ENCODE results near the gene S100A1.

S100A1 gene

GRCh38 chr1:153659656-153660055 lies 31.4 kb downstream of the S100A1 start:
- Histone ChIP-seq H3K36me3 (replicated peaks in 1 of 2; ENCODE audit: control insufficient read depth in 2 of 2, insufficient read depth in 2 of 2, low read length in 2 of 2) (peaks cover 25 to 49% of the 10 kb centered on the region in 2 donors), H2AFZ (ENCODE audit: low read length) (no peak overlapping the region), H3K23ac (ENCODE audit: low read depth, low read length, poor library complexity) (no peak overlapping the region), H3K4ac (ENCODE audit: low read length) (no peak overlapping the region), H3K9me3 (replicated peaks in 1 of 2; ENCODE audit: control insufficient read depth in 2 of 2, insufficient read depth in 1 of 2, low read depth in 1 of 2, low read length in 2 of 2) (no peaks in the 10 kb centered on the region), H3K18ac (ENCODE audit: low read length) (no peak overlapping the region), H4K91ac (ENCODE audit: low read depth, low read length, poor library complexity) (no peak overlapping the region), H3K4me3 (ENCODE audit: low read length in 2 of 2) (peak overlapping the region in 1 of 2 donors; percentile 76), H3K27ac (replicated peaks; ENCODE audit: low read length) (no peak overlapping the region), H3K27me3 (ENCODE audit: control insufficient read depth in 3 of 3, insufficient read depth in 3 of 3, low read depth in 1 of 3, low read length in 3 of 3) (no peaks in the 10 kb centered on the region), H4K8ac (ENCODE audit: low read depth, low read length) (no peak overlapping the region), H2BK120ac (ENCODE audit: low read depth, low read length) (no peak overlapping the region), H3K4me2 (ENCODE audit: insufficient read depth, low read length, poor library complexity, severe bottlenecking) (no peak overlapping the region), H2BK5ac (ENCODE audit: low read length) (no peak overlapping the region), H3K14ac (ENCODE audit: low read length) (no peak overlapping the region), H2BK12ac (ENCODE audit: low read length) (no peak overlapping the region), H2BK15ac (ENCODE audit: low read length) (no peak overlapping the region), H3K79me1 (ENCODE audit: low read depth, low read length) (peaks cover 5% of the 10 kb centered on the region), H2AK5ac (ENCODE audit: low read depth, low read length) (no peak overlapping the region), H3K4me1 (ENCODE audit: control insufficient read depth in 2 of 2, insufficient read depth in 1 of 2, low read depth in 1 of 2, low read length in 2 of 2) (peaks cover 4 to 6% of the 10 kb centered on the region in 2 donors), H3K9ac (ENCODE audit: low read depth, low read length, poor library complexity) (no peak overlapping the region)
- no peak for DNase-seq (ENCODE audit: low spot score)
- no CpG with 5 or more reads among the region's 9 CpGs for WGBS, 2 donors (ENCODE audit: extremely low coverage in 2 of 2, insufficient read length in 2 of 2, insufficient replicate concordance in 1 of 2)

- no peak overlapping the region for H2AFZ ChIP-seq (ENCODE audit: low read length)
- no peak overlapping the region for H2BK15ac ChIP-seq (ENCODE audit: low read length)
- H3K27me3 ChIP-seq (ENCODE audit: control insufficient read depth in 3 of 3, insufficient read depth in 3 of 3, low read depth in 1 of 3, low read length in 3 of 3) = no peaks in the 10 kb centered on the region
- no peak overlapping the region for H3K9ac ChIP-seq (ENCODE audit: low read depth, low read length, poor library complexity)
- H2BK12ac ChIP-seq (ENCODE audit: low read length) = no peak overlapping the region
- no peak overlapping the region for H3K4me2 ChIP-seq (ENCODE audit: insufficient read depth, low read length, poor library complexity, severe bottlenecking)
- no peak for DNase-seq (ENCODE audit: low spot score)
- no peak overlapping the region for H4K8ac ChIP-seq (ENCODE audit: low read depth, low read length)
- H3K18ac ChIP-seq (ENCODE audit: low read length) = no peak overlapping the region
- H3K14ac ChIP-seq (ENCODE audit: low read length) = no peak overlapping the region
- no peak overlapping the region for H3K4me3 ChIP-seq (ENCODE audit: low read length in 2 of 2)
- H2AK5ac ChIP-seq (ENCODE audit: low read depth, low read length) = no peak overlapping the region
- peaks cover 5% of the 10 kb centered on the region for H3K79me1 ChIP-seq (ENCODE audit: low read depth, low read length)
- no peak overlapping the region for H3K4ac ChIP-seq (ENCODE audit: low read length)
- H3K36me3 ChIP-seq (replicated peaks in 1 of 2; ENCODE audit: control insufficient read depth in 2 of 2, insufficient read depth in 2 of 2, low read length in 2 of 2) = peaks cover 33 to 65% of the 10 kb centered on the region in 2 donors
- H4K91ac ChIP-seq (ENCODE audit: low read depth, low read length, poor library complexity) = no peak overlapping the region
- H3K9me3 ChIP-seq (replicated peaks in 1 of 2; ENCODE audit: control insufficient read depth in 2 of 2, insufficient read depth in 1 of 2, low read depth in 1 of 2, low read length in 2 of 2) = no peaks in the 10 kb centered on the region
- WGBS, 2 donors (ENCODE audit: extremely low coverage in 2 of 2, insufficient read length in 2 of 2, insufficient replicate concordance in 1 of 2) = no CpG with 5 or more reads among the region's 9 CpGs
- H3K4me1 ChIP-seq (ENCODE audit: control insufficient read depth in 2 of 2, insufficient read depth in 1 of 2, low read depth in 1 of 2, low read length in 2 of 2) = peaks cover 4 to 6% of the 10 kb centered on the region in 2 donors
- H2BK120ac ChIP-seq (ENCODE audit: low read depth, low read length) = no peak overlapping the region
- H2BK5ac ChIP-seq (ENCODE audit: low read length) = no peak overlapping the region
- no peak overlapping the region for H3K23ac ChIP-seq (ENCODE audit: low read depth, low read length, poor library complexity)
- H3K27ac ChIP-seq (replicated peaks; ENCODE audit: low read length) = peak overlapping the region; percentile 13
Observed at GRCh38 chr1:153661111-153661708, 33.0 kb downstream of the S100A1 start.

GRCh38 chr1:153662269-153662668 lies 34.0 kb downstream of the S100A1 start:
- Histone ChIP-seq H3K36me3 (replicated peaks in 1 of 2; ENCODE audit: control insufficient read depth in 2 of 2, insufficient read depth in 2 of 2, low read length in 2 of 2) (peaks cover 42 to 75% of the 10 kb centered on the region in 2 donors), H2BK12ac (ENCODE audit: low read length) (no peak overlapping the region), H2BK15ac (ENCODE audit: low read length) (no peak overlapping the region), H2AK5ac (ENCODE audit: low read depth, low read length) (no peak overlapping the region), H3K79me1 (ENCODE audit: low read depth, low read length) (peaks cover 7% of the 10 kb centered on the region), H3K23ac (ENCODE audit: low read depth, low read length, poor library complexity) (no peak overlapping the region), H3K9ac (ENCODE audit: low read depth, low read length, poor library complexity) (no peak overlapping the region), H3K4me1 (ENCODE audit: control insufficient read depth in 2 of 2, insufficient read depth in 1 of 2, low read depth in 1 of 2, low read length in 2 of 2) (peaks cover 4 to 6% of the 10 kb centered on the region in 2 donors), H3K27ac (replicated peaks; ENCODE audit: low read length) (no peak overlapping the region), H4K8ac (ENCODE audit: low read depth, low read length) (no peak overlapping the region), H3K14ac (ENCODE audit: low read length) (no peak overlapping the region), H2BK120ac (ENCODE audit: low read depth, low read length) (no peak overlapping the region), H3K18ac (ENCODE audit: low read length) (no peak overlapping the region), H3K4me3 (ENCODE audit: low read length in 2 of 2) (no peak overlapping the region), H2BK5ac (ENCODE audit: low read length) (no peak overlapping the region), H4K91ac (ENCODE audit: low read depth, low read length, poor library complexity) (no peak overlapping the region), H3K4ac (ENCODE audit: low read length) (no peak overlapping the region), H3K4me2 (ENCODE audit: insufficient read depth, low read length, poor library complexity, severe bottlenecking) (no peak overlapping the region), H2AFZ (ENCODE audit: low read length) (no peak overlapping the region), H3K9me3 (replicated peaks in 1 of 2; ENCODE audit: control insufficient read depth in 2 of 2, insufficient read depth in 1 of 2, low read depth in 1 of 2, low read length in 2 of 2) (no peaks in the 10 kb centered on the region), H3K27me3 (ENCODE audit: control insufficient read depth in 3 of 3, insufficient read depth in 3 of 3, low read depth in 1 of 3, low read length in 3 of 3) (no peaks in the 10 kb centered on the region)
- no CpG with 5 or more reads among the region's 2 CpGs for WGBS, 2 donors (ENCODE audit: extremely low coverage in 2 of 2, insufficient read length in 2 of 2, insufficient replicate concordance in 1 of 2)
- DNase-seq (ENCODE audit: low spot score) = no peak

- Histone ChIP-seq H3K4me2 (ENCODE audit: insufficient read depth, low read length, poor library complexity, severe bottlenecking) (no peak overlapping the region), H3K14ac (ENCODE audit: low read length) (no peak overlapping the region), H3K36me3 (replicated peaks in 1 of 2; ENCODE audit: control insufficient read depth in 2 of 2, insufficient read depth in 2 of 2, low read length in 2 of 2) (peaks cover 47 to 85% of the 10 kb centered on the region in 2 donors), H3K4me1 (ENCODE audit: control insufficient read depth in 2 of 2, insufficient read depth in 1 of 2, low read depth in 1 of 2, low read length in 2 of 2) (peaks cover 4 to 6% of the 10 kb centered on the region in 2 donors), H3K18ac (ENCODE audit: low read length) (no peak overlapping the region), H3K27ac (replicated peaks; ENCODE audit: low read length) (no peak overlapping the region), H3K9me3 (replicated peaks in 1 of 2; ENCODE audit: control insufficient read depth in 2 of 2, insufficient read depth in 1 of 2, low read depth in 1 of 2, low read length in 2 of 2) (no peaks in the 10 kb centered on the region), H4K8ac (ENCODE audit: low read depth, low read length) (no peak overlapping the region), H3K4me3 (ENCODE audit: low read length in 2 of 2) (no peak overlapping the region), H3K4ac (ENCODE audit: low read length) (no peak overlapping the region), H2BK120ac (ENCODE audit: low read depth, low read length) (no peak overlapping the region), H3K9ac (ENCODE audit: low read depth, low read length, poor library complexity) (no peak overlapping the region), H2BK5ac (ENCODE audit: low read length) (no peak overlapping the region), H3K79me1 (ENCODE audit: low read depth, low read length) (peaks cover 7% of the 10 kb centered on the region), H3K27me3 (ENCODE audit: control insufficient read depth in 3 of 3, insufficient read depth in 3 of 3, low read depth in 1 of 3, low read length in 3 of 3) (no peaks in the 10 kb centered on the region), H2AFZ (ENCODE audit: low read length) (no peak overlapping the region), H2AK5ac (ENCODE audit: low read depth, low read length) (no peak overlapping the region), H3K23ac (ENCODE audit: low read depth, low read length, poor library complexity) (no peak overlapping the region), H2BK12ac (ENCODE audit: low read length) (no peak overlapping the region), H4K91ac (ENCODE audit: low read depth, low read length, poor library complexity) (no peak overlapping the region), H2BK15ac (ENCODE audit: low read length) (no peak overlapping the region)
- DNase-seq (ENCODE audit: low spot score) = no peak
- no CpG with 5 or more reads among the region's 5 CpGs for WGBS, 2 donors (ENCODE audit: extremely low coverage in 2 of 2, insufficient read length in 2 of 2, insufficient replicate concordance in 1 of 2)
Observed at GRCh38 chr1:153663211-153663610, 35.0 kb downstream of the S100A1 start.
